Body of pancreas (tissue), 4 donors: ENCODE data around the gene VPS13C.

Experiments
- CTCF ChIP-seq, 7 experiments: fragments of 450-650 bp in 4 of 7; fragments of 200-600 bp in 3 of 7; sonication (generic) in 3 of 7; IDR thresholded peaks; one replicate each; pipeline ENCODE4 v1.5.1; 2016 to 2019; ENCODE audit warnings: antibody characterized with exemption in 7 of 7
- POLR2A ChIP-seq, 3 donors: fragments of 450-650 bp; IDR thresholded peaks; one replicate each; pipeline ENCODE4 v1.6.1; 2016; ENCODE audit warnings: antibody characterized with exemption in 3 of 3, mild to moderate bottlenecking in 2 of 3

GRCh38 chr15:61951949-61952348 lies 108.3 kb downstream of the VPS13C start:
- TF ChIP-seq CTCF (IDR thresholded peaks at IDR 0.05) = no peak
- TF ChIP-seq POLR2A (IDR thresholded peaks at IDR 0.05) = no peak
